ENCODE measurements around the gene ST3GAL5.

The ST3GAL5 gene

GRCh38 chr2:85838641-85839040, 50.1 kb downstream of the ST3GAL5 start:
- peaks cover 14% of the 10 kb centered on the region; the same call in 1 of the 2 replicates for H3K36me3 ChIP-seq (replicated peaks; ENCODE audit: insufficient read depth, low read length)

GRCh38 chr2:85838181-85838580, 50.6 kb downstream of the ST3GAL5 start:
- no peak for DNase-seq

More at GRCh38 chr2:85838641-85839040, 50.1 kb downstream of the ST3GAL5 start:
- no peaks in the 10 kb centered on the region for H3K4me1 ChIP-seq (ENCODE audit: low read length)
- DNase-seq = no peak
- TF ChIP-seq EZH2 (optimal IDR thresholded peaks at IDR 0.05; ENCODE audit: low read depth, low read length) (no peak), EZH2phosphoT487 (IDR thresholded peaks at IDR 0.05; ENCODE audit: low read length) (no peak), CTCF (IDR thresholded peaks at IDR 0.05; ENCODE audit: low read length) (no peak)
- no peak overlapping the region for H3K9ac ChIP-seq (ENCODE audit: low read length)
- H4K20me1 ChIP-seq (ENCODE audit: insufficient read depth, low read length) = no peaks in the 10 kb centered on the region
- no peak overlapping the region for H3K4me3 ChIP-seq (ENCODE audit: low read length)
- H3K27me3 ChIP-seq (replicated peaks; ENCODE audit: insufficient read depth, low read length) = no peaks in the 10 kb centered on the region
- no peak overlapping the region for H2AFZ ChIP-seq (ENCODE audit: low read length)
- H3K9me3 ChIP-seq (replicated peaks; ENCODE audit: insufficient read depth, low read length) = no peaks in the 10 kb centered on the region
- H3K27ac ChIP-seq (ENCODE audit: low read length) = no peak overlapping the region
- H3K79me2 ChIP-seq (ENCODE audit: low read length) = no peaks in the 10 kb centered on the region
- H3K9me2 ChIP-seq (replicated peaks; ENCODE audit: insufficient read depth, low read length) = no peaks in the 10 kb centered on the region
- H3K4me2 ChIP-seq (ENCODE audit: low read depth, low read length) = no peak overlapping the region
- H3F3A ChIP-seq (ENCODE audit: insufficient read depth, low read length) = no peaks in the 10 kb centered on the region

GRCh38 chr2:85834466-85834865, 54.3 kb downstream of the ST3GAL5 start:
- Histone ChIP-seq H3K4me2 (ENCODE audit: low read depth, low read length) (no peak overlapping the region), H3K27me3 (replicated peaks; ENCODE audit: insufficient read depth, low read length) (no peaks in the 10 kb centered on the region), H3K9ac (ENCODE audit: low read length) (no peak overlapping the region), H3K27ac (ENCODE audit: low read length) (no peak overlapping the region), H3K9me3 (replicated peaks; ENCODE audit: insufficient read depth, low read length) (no peaks in the 10 kb centered on the region), H3K36me3 (replicated peaks; ENCODE audit: insufficient read depth, low read length) (0 out of 2 replicates have a peak, but pooled peaks cover 4% of the 10 kb centered on the region), H3F3A (ENCODE audit: insufficient read depth, low read length) (0 out of 2 replicates have a peak, but pooled peaks cover 7% of the 10 kb centered on the region), H3K4me3 (ENCODE audit: low read length) (no peak overlapping the region), H3K4me1 (ENCODE audit: low read length) (peaks cover 17% of the 10 kb centered on the region), H3K79me2 (ENCODE audit: low read length) (no peaks in the 10 kb centered on the region), H3K9me2 (replicated peaks; ENCODE audit: insufficient read depth, low read length) (no peaks in the 10 kb centered on the region), H4K20me1 (ENCODE audit: insufficient read depth, low read length) (no peaks in the 10 kb centered on the region), H2AFZ (ENCODE audit: low read length) (no peak overlapping the region)
- TF ChIP-seq EZH2phosphoT487 (IDR thresholded peaks at IDR 0.05; ENCODE audit: low read length) = no peak
- no peak for TF ChIP-seq EZH2 (optimal IDR thresholded peaks at IDR 0.05; ENCODE audit: low read depth, low read length)
- TF ChIP-seq CTCF (IDR thresholded peaks at IDR 0.05; ENCODE audit: low read length) = no peak
- DNase-seq = no peak

More at GRCh38 chr2:85838181-85838580, 50.6 kb downstream of the ST3GAL5 start:
- peaks cover 10% of the 10 kb centered on the region; the same call in 1 of the 2 replicates for H3K36me3 ChIP-seq (replicated peaks; ENCODE audit: insufficient read depth, low read length)
- no peaks in the 10 kb centered on the region for H3K9me3 ChIP-seq (replicated peaks; ENCODE audit: insufficient read depth, low read length)
- H3K9me2 ChIP-seq (replicated peaks; ENCODE audit: insufficient read depth, low read length) = no peaks in the 10 kb centered on the region
- H3K4me1 ChIP-seq (ENCODE audit: low read length) = no peaks in the 10 kb centered on the region
- H3K9ac ChIP-seq (ENCODE audit: low read length) = no peak overlapping the region
- no peak overlapping the region for H3K4me3 ChIP-seq (ENCODE audit: low read length)
- no peak overlapping the region for H3K27ac ChIP-seq (ENCODE audit: low read length)
- H3F3A ChIP-seq (ENCODE audit: insufficient read depth, low read length) = no peaks in the 10 kb centered on the region
- H2AFZ ChIP-seq (ENCODE audit: low read length) = no peak overlapping the region
- TF ChIP-seq CTCF (IDR thresholded peaks at IDR 0.05; ENCODE audit: low read length) (no peak), EZH2phosphoT487 (IDR thresholded peaks at IDR 0.05; ENCODE audit: low read length) (no peak), EZH2 (optimal IDR thresholded peaks at IDR 0.05; ENCODE audit: low read depth, low read length) (no peak)
- H3K4me2 ChIP-seq (ENCODE audit: low read depth, low read length) = no peak overlapping the region
- H3K79me2 ChIP-seq (ENCODE audit: low read length) = no peaks in the 10 kb centered on the region
- H4K20me1 ChIP-seq (ENCODE audit: insufficient read depth, low read length) = no peaks in the 10 kb centered on the region
- no peaks in the 10 kb centered on the region for H3K27me3 ChIP-seq (replicated peaks; ENCODE audit: insufficient read depth, low read length)
